Measurements from ENCODE around the gene FBXW11. TPM values are rescaled to one million over a fixed set of nuclear protein-coding genes. Genes with fewer than 3 reads are reported as not detected.

Gene FBXW11
- total and polyA plus RNA-seq, 9 donors = 20.5 to 73.4 (median 53.0) TPM

- DNase-seq = no peak
- WGBS, 3 donors = 78 to 84% (median 81%) methylated on average over 3 of the region's 3 CpGs
- Histone ChIP-seq H3K4me1 (ENCODE audit: insufficient read depth) (peaks cover 14% of the 10 kb centered on the region), H3K27me3 (no peaks in the 10 kb centered on the region), H3K36me3 (no peaks in the 10 kb centered on the region), H3K4me3 (no peak overlapping the region), H3K9me3 (no peaks in the 10 kb centered on the region), H3K27ac (no peak overlapping the region)
- intact Hi-C loops (cut with DNase I) = no loop called here
- TF ChIP-seq EP300 (IDR thresholded peaks at IDR 0.05) (no peak), POLR2A (IDR thresholded peaks at IDR 0.05) (no peak)
- TF ChIP-seq, protein P1, sequence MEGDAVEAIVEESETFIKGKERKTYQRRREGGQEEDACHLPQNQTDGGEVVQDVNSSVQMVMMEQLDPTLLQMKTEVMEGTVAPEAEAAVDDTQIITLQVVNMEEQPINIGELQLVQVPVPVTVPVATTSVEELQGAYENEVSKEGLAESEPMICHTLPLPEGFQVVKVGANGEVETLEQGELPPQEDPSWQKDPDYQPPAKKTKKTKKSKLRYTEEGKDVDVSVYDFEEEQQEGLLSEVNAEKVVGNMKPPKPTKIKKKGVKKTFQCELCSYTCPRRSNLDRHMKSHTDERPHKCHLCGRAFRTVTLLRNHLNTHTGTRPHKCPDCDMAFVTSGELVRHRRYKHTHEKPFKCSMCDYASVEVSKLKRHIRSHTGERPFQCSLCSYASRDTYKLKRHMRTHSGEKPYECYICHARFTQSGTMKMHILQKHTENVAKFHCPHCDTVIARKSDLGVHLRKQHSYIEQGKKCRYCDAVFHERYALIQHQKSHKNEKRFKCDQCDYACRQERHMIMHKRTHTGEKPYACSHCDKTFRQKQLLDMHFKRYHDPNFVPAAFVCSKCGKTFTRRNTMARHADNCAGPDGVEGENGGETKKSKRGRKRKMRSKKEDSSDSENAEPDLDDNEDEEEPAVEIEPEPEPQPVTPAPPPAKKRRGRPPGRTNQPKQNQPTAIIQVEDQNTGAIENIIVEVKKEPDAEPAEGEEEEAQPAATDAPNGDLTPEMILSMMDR (IDR thresholded peaks at IDR 0.05) = no peak
Observed at GRCh38 chr5:171968531-171968930, 37.9 kb downstream of the FBXW11 start.

DNA sequence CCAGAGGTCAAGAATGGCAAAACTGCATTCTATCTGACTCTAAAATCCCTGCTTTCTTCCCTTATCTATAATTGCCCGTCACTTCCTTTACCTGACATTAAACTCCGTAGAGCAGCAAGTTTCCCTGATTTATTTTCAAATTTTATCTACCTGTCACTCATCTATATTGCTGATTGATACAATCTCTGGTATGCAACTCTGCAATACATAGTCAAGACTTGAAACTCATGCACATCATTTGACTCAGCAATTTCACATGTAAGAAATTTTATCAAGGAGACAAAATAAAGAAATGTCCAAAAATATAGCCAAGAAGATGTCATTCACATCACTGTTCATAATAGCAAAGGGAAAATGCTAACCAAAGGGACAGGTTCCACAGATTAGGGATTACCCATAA, 39.5 kb downstream of the FBXW11 start:
- H3K27me3 ChIP-seq = no peaks in the 10 kb centered on the region
- peaks cover 14% of the 10 kb centered on the region for H3K4me1 ChIP-seq (ENCODE audit: insufficient read depth)
- DNase-seq = no peak
- H3K27ac ChIP-seq = no peak overlapping the region
- H3K4me3 ChIP-seq = no peak overlapping the region
- H3K36me3 ChIP-seq = no peaks in the 10 kb centered on the region
- TF ChIP-seq EP300 (IDR thresholded peaks at IDR 0.05) = no peak
- TF ChIP-seq POLR2A (IDR thresholded peaks at IDR 0.05) = no peak
- TF ChIP-seq, protein P1 (IDR thresholded peaks at IDR 0.05) = no peak
- H3K9me3 ChIP-seq = no peaks in the 10 kb centered on the region
- 75 to 83% (median 76%) methylated on average over 2 of the region's 2 CpGs for WGBS, 3 donors
- intact Hi-C loops (cut with DNase I) = no loop called here

DNA sequence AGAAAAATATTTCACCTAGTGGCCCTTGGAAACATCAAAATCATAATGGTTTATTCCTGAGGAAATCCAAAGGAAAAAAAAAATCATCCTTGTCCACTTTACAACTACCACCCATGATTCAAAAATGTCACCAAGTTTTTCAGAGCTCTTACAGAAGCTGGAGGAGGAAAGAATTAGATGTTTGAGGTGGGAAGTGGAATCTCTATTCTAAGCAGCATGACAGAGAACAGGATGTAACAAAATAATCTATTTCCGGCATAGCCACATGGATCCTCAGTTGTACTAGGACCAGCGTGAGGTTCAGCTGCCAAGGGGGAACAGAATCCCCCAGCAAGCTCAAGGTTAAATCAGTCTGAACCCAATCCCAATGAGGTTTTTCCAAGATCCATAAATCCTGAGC, 40.2 kb downstream of the FBXW11 start:
- H3K27ac ChIP-seq = no peak overlapping the region

DNA sequence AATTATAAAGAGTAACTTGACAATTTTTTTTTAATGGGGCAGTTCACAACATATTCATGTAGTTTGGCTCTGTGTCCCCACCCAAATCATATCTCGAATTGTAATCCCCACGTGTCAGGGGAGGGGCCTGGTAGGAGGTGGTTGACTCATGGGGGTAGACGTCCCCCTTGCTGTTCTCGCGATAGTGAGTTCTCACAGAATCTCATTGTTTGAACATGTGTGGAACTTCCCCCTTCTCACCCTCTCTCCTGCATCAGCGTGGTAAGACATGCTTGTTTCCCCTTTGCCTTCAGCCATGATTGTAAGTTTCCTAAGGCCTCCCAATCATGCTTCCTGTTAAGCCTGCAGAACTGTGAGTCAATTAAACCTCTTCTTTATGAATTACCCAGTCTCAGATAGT, 40.7 kb downstream of the FBXW11 start:
- intact Hi-C loops (cut with DNase I) = no loop called here
- no peak overlapping the region for H3K27ac ChIP-seq
- 81 to 87% (median 84%) methylated on average over 6 of the region's 6 CpGs for WGBS, 3 donors

More for the DNA sequence above, 40.2 kb downstream of the FBXW11 start:
- Histone ChIP-seq H3K4me1 (ENCODE audit: insufficient read depth) (peaks cover 12% of the 10 kb centered on the region), H3K4me3 (no peak overlapping the region), H3K9me3 (no peaks in the 10 kb centered on the region), H3K36me3 (no peaks in the 10 kb centered on the region), H3K27me3 (no peaks in the 10 kb centered on the region)
- DNase-seq = no peak
- intact Hi-C loops (cut with DNase I) = no loop called here
- WGBS, 3 donors = 8 to 20% (median 16%) methylated on average over 2 of the region's 2 CpGs
- TF ChIP-seq, protein P1 (IDR thresholded peaks at IDR 0.05) = no peak
- no peak for TF ChIP-seq EP300 (IDR thresholded peaks at IDR 0.05)

DNA sequence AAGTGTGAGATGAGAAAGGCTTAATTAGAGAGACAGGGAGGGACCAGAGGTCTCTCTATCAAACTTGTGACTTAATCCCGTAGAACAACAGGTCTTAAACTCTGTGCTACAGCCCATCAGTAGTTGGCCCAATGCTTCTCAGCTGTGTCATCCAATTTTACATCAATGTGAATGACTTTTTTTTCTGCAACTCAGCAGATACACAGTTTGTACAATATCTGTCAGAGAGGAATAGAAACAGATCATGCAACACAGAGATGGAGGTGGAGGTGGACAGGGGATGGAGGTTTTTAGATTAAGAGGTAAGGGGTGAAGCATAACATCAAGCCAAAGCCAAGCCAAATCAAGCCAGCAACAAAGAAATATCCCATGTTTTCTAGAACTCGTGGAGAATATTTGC, 43.0 kb downstream of the FBXW11 start:
- H3K4me1 ChIP-seq (ENCODE audit: insufficient read depth) = peaks cover 10% of the 10 kb centered on the region
- no peak overlapping the region for H3K27ac ChIP-seq
- intact Hi-C loops (cut with DNase I) = no loop called here
- no peak overlapping the region for H3K4me3 ChIP-seq
- no peaks in the 10 kb centered on the region for H3K27me3 ChIP-seq
- TF ChIP-seq POLR2A (IDR thresholded peaks at IDR 0.05) (no peak), EP300 (IDR thresholded peaks at IDR 0.05) (no peak)
- TF ChIP-seq, protein P1 (IDR thresholded peaks at IDR 0.05) = no peak
- H3K9me3 ChIP-seq = no peaks in the 10 kb centered on the region
- WGBS, 3 donors = 43 to 48% (median 46%) methylated on average over 2 of the region's 2 CpGs
- DNase-seq = no peak
- no peaks in the 10 kb centered on the region for H3K36me3 ChIP-seq

More for the DNA sequence above, 40.7 kb downstream of the FBXW11 start:
- Histone ChIP-seq H3K4me1 (ENCODE audit: insufficient read depth) (peaks cover 10% of the 10 kb centered on the region), H3K9me3 (no peaks in the 10 kb centered on the region), H3K4me3 (no peak overlapping the region), H3K36me3 (no peaks in the 10 kb centered on the region), H3K27me3 (no peaks in the 10 kb centered on the region)
- no peak for DNase-seq
- no peak for TF ChIP-seq POLR2A (IDR thresholded peaks at IDR 0.05)
